Transverse colon (tissue), 4 donors: ENCODE data around the gene IL21. TPM values are rescaled to one million over a fixed set of nuclear protein-coding genes. Genes with fewer than 3 reads are reported as not detected.

Experiments
- DNase-seq: peaks from one replicate; pipeline ENCODE4 v3.0.0-alpha.2; 2019
- H3K27ac ChIP-seq, 4 donors: fragments of 200-600 bp; sonication (generic); 2 replicates each; pipeline ENCODE4 v1.5.1; 2016 to 2018; ENCODE audit warnings: inconsistent platforms in 4 of 4
- H3K27me3 ChIP-seq: fragments of 200-600 bp; sonication (generic); 2 replicates; pipeline ENCODE4 v1.5.1; 2017; ENCODE audit warnings: inconsistent platforms
- H3K36me3 ChIP-seq, 4 donors: fragments of 200-600 bp; sonication (generic); 2 replicates each; pipeline ENCODE4 v1.5.1; 2017 to 2019; ENCODE audit warnings: inconsistent platforms in 4 of 4
- H3K4me1 ChIP-seq, 4 donors: fragments of 200-600 bp; sonication (generic); 2 replicates each; pipeline ENCODE4 v1.5.1; 2017 to 2020; ENCODE audit warnings: inconsistent platforms in 4 of 4
- H3K4me3 ChIP-seq, 4 donors: fragments of 200-600 bp; sonication (generic); 1 replicate in 1 of 4; 2 replicates in 3 of 4; pipeline versions ENCODE4 v1.5.1 to v1.6.1; 2017 to 2019; ENCODE audit warnings: inconsistent platforms in 4 of 4
- H3K9me3 ChIP-seq, 2 donors: fragments of 200-600 bp; sonication (generic); 2 replicates each; pipeline ENCODE4 v1.5.1; 2017 to 2019; ENCODE audit warnings: inconsistent platforms in 2 of 2
- CTCF ChIP-seq, 5 experiments: fragments of 200-600 bp in 3 of 5; fragments of 450-650 bp in 2 of 5; sonication (generic) in 3 of 5; IDR thresholded peaks; 1 replicate in 2 of 5; 2 replicates in 3 of 5; pipeline ENCODE4 v1.5.1; 2016 to 2017; ENCODE audit warnings: antibody characterized with exemption in 5 of 5, inconsistent platforms in 3 of 5, mild to moderate bottlenecking in 2 of 5, moderate library complexity in 1 of 5
- EP300 ChIP-seq: sonication (generic); formaldehyde crosslinking; IDR thresholded peaks from one replicate; pipeline ENCODE4 v1.6.1; 2017; ENCODE audit warnings: antibody characterized with exemption, low read depth
- POLR2A ChIP-seq: fragments of 450-650 bp; IDR thresholded peaks from one replicate; pipeline ENCODE4 v1.6.1; 2016; ENCODE audit warnings: antibody characterized with exemption, mild to moderate bottlenecking, moderate library complexity
- POLR2AphosphoS5 ChIP-seq, 3 donors: sonication (generic); formaldehyde crosslinking; IDR thresholded peaks; one replicate each; pipeline ENCODE4 v1.6.1; 2016; ENCODE audit warnings: antibody characterized with exemption in 3 of 3
- WGBS, 2 donors: methylation state at CpG; one replicate each; pipeline ENCODE4 v1.1.5; 2018; ENCODE audit warnings: low coverage in 1 of 2; 5-methylcytosine and 5-hydroxymethylcytosine counted together
- in situ Hi-C, 4 donors: fragments of 200-750 bp; cut with MboI; loops; one replicate each; pipeline versions ENCODE4 v1.15.0 to v1.15.1; 2017; ENCODE audit warnings: low sequenced_read_pairs in 3 of 4, low pct_ligation_motif_present in 1 of 4, low pct_unique_long_range_greater_than_20kb in 1 of 4
- intact Hi-C: fragments of 100-400 bp; cut with DNase I; formaldehyde crosslinking; loops from one replicate; pipeline ENCODE4 v1.15.1; 2023; ENCODE audit warnings: low total_unique reads
- total RNA-seq, 4 donors: library from RNA; depleted of rRNA; stranded (reverse); fragments of >200 nt; gene quantifications; one replicate each; pipeline ENCODE4 v1.1.0, GENCODE V29; 2016

IL21 gene
- total RNA-seq, result under 1 TPM in 1 of 4 donors, not detected in 3; 0.16 TPM

- H3K4me1 ChIP-seq, result no peaks in the 10 kb centered on the region
- no peak within 1 kb of the TSS for H3K4me3 ChIP-seq
- WGBS, 2 donors, result 49 to 67% methylated on average over 4 of the region's 4 CpGs
- H3K9me3 ChIP-seq, result no peaks in the 10 kb centered on the region
- H3K36me3 ChIP-seq, result no peaks in the 10 kb centered on the region
- no peak for DNase-seq
- in situ Hi-C loops (no loop called here), intact Hi-C loops (no loop called here)
- no peak within 1 kb of the TSS for H3K27ac ChIP-seq
- H3K27me3 ChIP-seq, result no peaks in the 10 kb centered on the region
- TF ChIP-seq CTCF (IDR thresholded peaks at IDR 0.05) (no peak), POLR2AphosphoS5 (IDR thresholded peaks at IDR 0.05) (no peak), EP300 (no peak), POLR2A (no peak)
Measured at GRCh38 chr4:122621016-122621507, at the start of gene IL21. Gene IL21, minus strand, starts transcription at chr4:122621066. Its CDS starts 55 bp downstream, at chr4:122621011.

- no peaks in the 10 kb centered on the region for H3K27me3 ChIP-seq
- no peak for TF ChIP-seq EP300
- TF ChIP-seq POLR2A, result no peak
- no peak for TF ChIP-seq POLR2AphosphoS5 (IDR thresholded peaks at IDR 0.05)
- no peak for TF ChIP-seq CTCF (IDR thresholded peaks at IDR 0.05)
- no peak for DNase-seq
- peaks cover 3 to 13% (median 7%) of the 10 kb centered on the region in 4 donors for H3K4me1 ChIP-seq
- no peak overlapping the region for H3K4me3 ChIP-seq
- no peaks in the 10 kb centered on the region for H3K36me3 ChIP-seq
- H3K27ac ChIP-seq, result no peak overlapping the region
- no peaks in the 10 kb centered on the region for H3K9me3 ChIP-seq
- in situ Hi-C loops (no loop called here), intact Hi-C loops (loop anchor here (2.0 kb wide), 1 partner anchor 59 kb away; no protein-coding TSS in a partner anchor)
- 91% methylated on average over 29 of the region's 33 CpGs; no CpG with 5 or more reads in 1 of the 2 donors for WGBS, 2 donors
Measured at GRCh38 chr4:122669911-122670738, 49.3 kb upstream of the IL21 start.

GRCh38 chr4:122668241-122668640 is 47.4 kb upstream of the IL21 start:
- no peak for DNase-seq
- in situ Hi-C loops, result no loop called here
- Histone ChIP-seq H3K4me1 (peaks cover 3 to 13% (median 7%) of the 10 kb centered on the region in 4 donors), H3K9me3 (no peaks in the 10 kb centered on the region), H3K36me3 (no peaks in the 10 kb centered on the region), H3K4me3 (no peak overlapping the region), H3K27me3 (no peaks in the 10 kb centered on the region), H3K27ac (no peak overlapping the region)
- WGBS, 2 donors, result 66 to 89% methylated on average over 4 of the region's 4 CpGs
- TF ChIP-seq EP300 (no peak), POLR2AphosphoS5 (IDR thresholded peaks at IDR 0.05) (no peak), CTCF (IDR thresholded peaks at IDR 0.05) (no peak), POLR2A (no peak)
- intact Hi-C loops, result no loop called here

- in situ Hi-C loops, result no loop called here
- H3K27me3 ChIP-seq, result no peaks in the 10 kb centered on the region
- no peaks in the 10 kb centered on the region for H3K9me3 ChIP-seq
- peaks cover 3 to 13% (median 7%) of the 10 kb centered on the region in 4 donors for H3K4me1 ChIP-seq
- no peaks in the 10 kb centered on the region for H3K36me3 ChIP-seq
- no peak for DNase-seq
- WGBS, 2 donors, result 26 to 32% methylated on average over 2 of the region's 2 CpGs
- TF ChIP-seq EP300 (no peak), POLR2AphosphoS5 (IDR thresholded peaks at IDR 0.05) (peak in 1 of 3 donors; percentile 47)
- intact Hi-C loops, result no loop called here
- H3K4me3 ChIP-seq, result no peak overlapping the region
- H3K27ac ChIP-seq, result peak overlapping the region in 3 of 4 donors; percentile 31 to 46 (median 45)
Measured at GRCh38 chr4:122666527-122667245, 45.8 kb upstream of the IL21 start.
